MM.1S (cell line): ENCODE measurements around the gene MAP3K20.
"Not testable (repeated sequence)": the region's sequence is repeated elsewhere in the genome, so short reads cannot be mapped to it uniquely, and the experiment has no call there.

Experiments
- DNase-seq: peaks from one replicate; pipeline ENCODE4 v3.0.0-alpha.2; 2015
- H2AFZ ChIP-seq: fragments of 300-600 bp; sonication (generic); 2 replicates; pipeline ENCODE4 v1.6.0; 2016; ENCODE audit warnings: antibody characterized with exemption, low read length
- H3F3A ChIP-seq: fragments of 300-600 bp; sonication (generic); 2 replicates; pipeline ENCODE4 v1.6.1; 2016; ENCODE audit warnings: mild to moderate bottlenecking, antibody characterized with exemption, low read length, moderate library complexity, mixed read lengths; ENCODE audit not compliant: insufficient read depth
- H3K27ac ChIP-seq: fragments of 300-600 bp; sonication (generic); 2 replicates; pipeline ENCODE4 v1.5.1; 2016; ENCODE audit warnings: mild to moderate bottlenecking, low read length
- H3K27me3 ChIP-seq: fragments of 300-600 bp; sonication (generic); replicated peaks from 2 replicates; pipeline ENCODE4 v1.6.0; 2016; ENCODE audit warnings: low read length; ENCODE audit not compliant: insufficient read depth
- H3K36me3 ChIP-seq: fragments of 300-600 bp; sonication (generic); replicated peaks from 2 replicates; pipeline ENCODE4 v1.6.1; 2016; ENCODE audit warnings: mild to moderate bottlenecking, low read length, mixed read lengths; ENCODE audit not compliant: insufficient read depth
- H3K4me1 ChIP-seq: fragments of 300-600 bp; sonication (generic); 2 replicates; pipeline ENCODE4 v1.6.1; 2016; ENCODE audit warnings: low read length, mixed read lengths
- H3K4me2 ChIP-seq: fragments of 300-600 bp; sonication (generic); 2 replicates; pipeline ENCODE4 v1.6.0; 2016; ENCODE audit warnings: low read depth, low read length
- H3K4me3 ChIP-seq: fragments of 300-600 bp; sonication (generic); 2 replicates; pipeline ENCODE4 v1.5.1; 2016; ENCODE audit warnings: low read length, mixed read lengths
- H3K79me2 ChIP-seq: fragments of 300-600 bp; sonication (generic); 2 replicates; pipeline ENCODE4 v1.6.1; 2016; ENCODE audit warnings: mixed run types, low read length, mixed read lengths
- H3K9ac ChIP-seq: fragments of 300-600 bp; sonication (generic); 2 replicates; pipeline ENCODE4 v1.6.1; 2016; ENCODE audit warnings: low read length, mixed read lengths
- H3K9me2 ChIP-seq: fragments of 300-600 bp; sonication (generic); replicated peaks from 2 replicates; pipeline ENCODE4 v1.6.1; 2016; ENCODE audit warnings: mild to moderate bottlenecking, low read length, mixed read lengths; ENCODE audit not compliant: insufficient read depth
- H3K9me3 ChIP-seq: fragments of 300-600 bp; sonication (generic); replicated peaks from 2 replicates; pipeline ENCODE4 v1.6.1; 2016; ENCODE audit warnings: mild to moderate bottlenecking, low read length, mixed read lengths; ENCODE audit not compliant: insufficient read depth
- H4K20me1 ChIP-seq: fragments of 300-600 bp; sonication (generic); 2 replicates; pipeline ENCODE4 v1.6.1; 2016; ENCODE audit warnings: mild to moderate bottlenecking, low read length, moderate library complexity, mixed read lengths; ENCODE audit not compliant: insufficient read depth
- CTCF ChIP-seq: fragments of 300-600 bp; sonication (generic); IDR thresholded peaks from 2 replicates; pipeline ENCODE4 v1.5.1; 2016; ENCODE audit warnings: antibody characterized with exemption, low read length, mixed read lengths
- EZH2 ChIP-seq: fragments of 300-600 bp; sonication (generic); optimal IDR thresholded peaks from 2 replicates; pipeline ENCODE3; 2017; ENCODE audit warnings: low read depth, mild to moderate bottlenecking, antibody characterized with exemption, low read length, mixed read lengths
- EZH2phosphoT487 ChIP-seq: fragments of 300-600 bp; sonication (generic); IDR thresholded peaks from 2 replicates; pipeline ENCODE4 v1.6.1; 2018; ENCODE audit warnings: antibody characterized with exemption, low read length

MAP3K20 gene

GRCh38 chr2:173037245-173038120, 38.2 kb upstream of the MAP3K20 start:
- H3K27ac ChIP-seq = no peak overlapping the region
- H3K36me3 ChIP-seq = no peaks in the 10 kb centered on the region
- H3K4me1 ChIP-seq = no peaks in the 10 kb centered on the region
- H3K4me3 ChIP-seq = no peak overlapping the region
- H2AFZ ChIP-seq = no peak overlapping the region
- no peak overlapping the region for H3K9ac ChIP-seq
- no peaks in the 10 kb centered on the region for H3F3A ChIP-seq
- no peaks in the 10 kb centered on the region for H3K27me3 ChIP-seq
- H3K9me3 ChIP-seq = no peaks in the 10 kb centered on the region
- H3K9me2 ChIP-seq = no peaks in the 10 kb centered on the region
- H3K4me2 ChIP-seq = no peak overlapping the region
- TF ChIP-seq EZH2 = no peak
- TF ChIP-seq CTCF = no peak
- TF ChIP-seq EZH2phosphoT487 = no peak
- no peaks in the 10 kb centered on the region for H4K20me1 ChIP-seq
- no peak for DNase-seq
- no peaks in the 10 kb centered on the region for H3K79me2 ChIP-seq

GRCh38 chr2:173038257-173038656, 37.4 kb upstream of the MAP3K20 start:
- not testable (repeated sequence) for H3K9me3 ChIP-seq, H3K9ac ChIP-seq, H4K20me1 ChIP-seq, H3K4me1 ChIP-seq, H3K36me3 ChIP-seq, H3K9me2 ChIP-seq, H3K79me2 ChIP-seq, DNase-seq, H3K4me3 ChIP-seq, H3K27me3 ChIP-seq, H3K4me2 ChIP-seq, H2AFZ ChIP-seq, H3K27ac ChIP-seq, H3F3A ChIP-seq

- Histone ChIP-seq H3K9me3 (no peaks in the 10 kb centered on the region), H3F3A (no peaks in the 10 kb centered on the region), H3K9ac (no peak overlapping the region), H3K36me3 (no peaks in the 10 kb centered on the region), H4K20me1 (no peaks in the 10 kb centered on the region), H3K4me2 (no peak overlapping the region), H3K27ac (no peak overlapping the region), H3K27me3 (no peaks in the 10 kb centered on the region), H3K4me1 (no peaks in the 10 kb centered on the region), H2AFZ (no peak overlapping the region), H3K9me2 (no peaks in the 10 kb centered on the region), H3K79me2 (no peaks in the 10 kb centered on the region), H3K4me3 (no peak overlapping the region)
- no peak for DNase-seq
- TF ChIP-seq EZH2 (no peak), EZH2phosphoT487 (no peak), CTCF (no peak)
Observed at GRCh38 chr2:173040729-173041128, 34.9 kb upstream of the MAP3K20 start.

GRCh38 chr2:173043476-173043875, 32.2 kb upstream of the MAP3K20 start:
- H3K4me2 ChIP-seq = no peak overlapping the region
- no peaks in the 10 kb centered on the region for H3F3A ChIP-seq
- no peaks in the 10 kb centered on the region for H3K9me2 ChIP-seq
- no peak overlapping the region for H3K27ac ChIP-seq
- H3K4me1 ChIP-seq = no peaks in the 10 kb centered on the region
- DNase-seq = no peak
- no peak overlapping the region for H3K4me3 ChIP-seq
- H2AFZ ChIP-seq = no peak overlapping the region
- TF ChIP-seq CTCF = no peak
- no peak for TF ChIP-seq EZH2phosphoT487
- no peak for TF ChIP-seq EZH2
- H3K9ac ChIP-seq = no peak overlapping the region
- no peaks in the 10 kb centered on the region for H3K27me3 ChIP-seq
- H3K79me2 ChIP-seq = no peaks in the 10 kb centered on the region
- H3K9me3 ChIP-seq = no peaks in the 10 kb centered on the region
- H3K36me3 ChIP-seq = no peaks in the 10 kb centered on the region
- H4K20me1 ChIP-seq = no peaks in the 10 kb centered on the region
